ENCODE data around the gene PHF2. TPM values are rescaled to one million over a fixed set of nuclear protein-coding genes. Genes with fewer than 3 reads are reported as not detected.

The PHF2 gene
- total RNA-seq, 1 experiment from 2014 or later, result 17.4 TPM

DNA sequence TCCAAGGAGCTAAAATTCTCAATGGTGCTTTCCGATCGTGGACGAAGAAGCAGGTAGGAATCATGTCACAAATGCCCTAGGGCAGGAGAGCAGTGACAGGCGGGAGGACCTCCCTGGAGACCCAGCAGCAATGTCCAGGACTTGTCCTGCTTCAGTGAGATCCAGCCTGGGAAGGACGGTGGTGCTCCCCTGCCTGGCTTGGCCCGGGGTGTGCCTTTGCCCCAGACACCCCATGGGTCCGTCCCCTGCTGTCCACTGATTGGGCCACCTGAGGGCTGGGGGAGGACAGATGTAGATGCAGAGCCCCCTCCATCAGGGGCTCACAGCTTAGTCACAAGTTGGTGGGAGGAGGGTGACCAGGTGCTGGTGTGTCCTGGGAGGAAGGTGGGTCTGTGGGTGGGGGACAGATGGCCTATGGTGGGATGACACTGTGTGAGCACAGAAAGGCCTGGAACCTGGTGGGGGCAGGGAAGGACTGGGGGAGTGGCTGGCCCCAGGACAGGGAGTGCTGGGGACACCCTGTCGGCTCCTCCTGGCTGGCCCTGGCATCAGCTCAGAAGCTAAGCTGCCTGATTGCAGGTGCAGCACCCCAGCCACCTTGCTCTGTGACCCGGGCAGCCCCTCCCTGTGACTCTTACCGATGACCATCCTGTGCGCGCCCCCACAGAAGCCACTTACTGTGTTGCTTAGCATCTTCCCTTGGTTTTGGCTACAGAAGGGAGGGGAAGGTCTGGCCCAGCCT, 82.0 kb downstream of the PHF2 start:
- no peak overlapping the region for H3T11ph ChIP-seq (ENCODE audit: low read length)
- no peak for DNase-seq
- no peaks in the 10 kb centered on the region for H3K4me1 Mint-ChIP-seq

More for the DNA sequence above, 82.0 kb downstream of the PHF2 start:
- H2BK12ac ChIP-seq (ENCODE audit: insufficient read length, low read depth, low read length), result no peak overlapping the region
- no peak overlapping the region for H3K18ac ChIP-seq (ENCODE audit: insufficient read length, low read depth, low read length)
- no peak overlapping the region for H3K4ac ChIP-seq (ENCODE audit: low read depth, low read length)
- TF ChIP-seq, protein P1, sequence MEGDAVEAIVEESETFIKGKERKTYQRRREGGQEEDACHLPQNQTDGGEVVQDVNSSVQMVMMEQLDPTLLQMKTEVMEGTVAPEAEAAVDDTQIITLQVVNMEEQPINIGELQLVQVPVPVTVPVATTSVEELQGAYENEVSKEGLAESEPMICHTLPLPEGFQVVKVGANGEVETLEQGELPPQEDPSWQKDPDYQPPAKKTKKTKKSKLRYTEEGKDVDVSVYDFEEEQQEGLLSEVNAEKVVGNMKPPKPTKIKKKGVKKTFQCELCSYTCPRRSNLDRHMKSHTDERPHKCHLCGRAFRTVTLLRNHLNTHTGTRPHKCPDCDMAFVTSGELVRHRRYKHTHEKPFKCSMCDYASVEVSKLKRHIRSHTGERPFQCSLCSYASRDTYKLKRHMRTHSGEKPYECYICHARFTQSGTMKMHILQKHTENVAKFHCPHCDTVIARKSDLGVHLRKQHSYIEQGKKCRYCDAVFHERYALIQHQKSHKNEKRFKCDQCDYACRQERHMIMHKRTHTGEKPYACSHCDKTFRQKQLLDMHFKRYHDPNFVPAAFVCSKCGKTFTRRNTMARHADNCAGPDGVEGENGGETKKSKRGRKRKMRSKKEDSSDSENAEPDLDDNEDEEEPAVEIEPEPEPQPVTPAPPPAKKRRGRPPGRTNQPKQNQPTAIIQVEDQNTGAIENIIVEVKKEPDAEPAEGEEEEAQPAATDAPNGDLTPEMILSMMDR (conservative IDR thresholded peaks at IDR 0.05), result no peak
- H2BK20ac ChIP-seq (ENCODE audit: low read depth, low read length, poor library complexity, severe bottlenecking), result no peak overlapping the region
- no peak overlapping the region for H3K23ac ChIP-seq (ENCODE audit: insufficient read length, low read depth, low read length)
- H3K27ac ChIP-seq (ENCODE audit: insufficient read length, low read depth, low read length), result no peak overlapping the region
- H3K27me3 Mint-ChIP-seq (ENCODE audit: low read depth), result no peaks in the 10 kb centered on the region
- no peak overlapping the region for H3K4me2 ChIP-seq (ENCODE audit: insufficient read depth, insufficient read length, low read length)
- H2BK120ac ChIP-seq (ENCODE audit: low read depth, low read length, poor library complexity, severe bottlenecking), result no peak overlapping the region
- no peak overlapping the region for H2AK5ac ChIP-seq (ENCODE audit: insufficient read length, low read length)
- H3K9me3 Mint-ChIP-seq, result no peaks in the 10 kb centered on the region
- H3K79me1 ChIP-seq (ENCODE audit: insufficient read depth, low read depth, low read length, poor library complexity, severe bottlenecking), result no peaks in the 10 kb centered on the region
- no peak overlapping the region for H3K14ac ChIP-seq (ENCODE audit: insufficient read depth, low read length)
- H3K4me1 ChIP-seq (ENCODE audit: insufficient read depth, low read length), result no peaks in the 10 kb centered on the region
- H2BK5ac ChIP-seq (ENCODE audit: insufficient read length, low read length), result no peak overlapping the region
- no peaks in the 10 kb centered on the region for H3K27me3 ChIP-seq (ENCODE audit: insufficient read depth, low read length)
- no peaks in the 10 kb centered on the region for H3K79me2 ChIP-seq (ENCODE audit: insufficient read depth, low read length)
- WGBS (ENCODE audit: extremely low coverage, insufficient read length, low lambda C conversion rate), result no CpG with 5 or more reads among the region's 12 CpGs
- no peak overlapping the region for H2BK15ac ChIP-seq (ENCODE audit: low read depth, low read length)
- peak overlapping the region in 1 of 3 experiments; percentile 96; a peak in 2 of 7 replicates for H3K27ac Mint-ChIP-seq
- no peak overlapping the region for H3K4me3 Mint-ChIP-seq
- no peak overlapping the region for H4K5ac ChIP-seq (ENCODE audit: insufficient read length, low read depth, low read length)
- H3K23me2 ChIP-seq (ENCODE audit: insufficient read length, low read depth, low read length, poor library complexity, severe bottlenecking), result no peaks in the 10 kb centered on the region
- no peaks in the 10 kb centered on the region for H4K20me1 ChIP-seq (ENCODE audit: control insufficient read depth, insufficient read depth, insufficient read length)
- H2AFZ ChIP-seq (ENCODE audit: low read length), result no peak overlapping the region
- no peaks in the 10 kb centered on the region for H3K9me3 ChIP-seq (ENCODE audit: control insufficient read depth, low read depth, low read length)
- H3K9ac ChIP-seq (ENCODE audit: extremely low read depth, insufficient read length, low read length), result no peak overlapping the region
- H4K91ac ChIP-seq (ENCODE audit: insufficient read length, low read depth, low read length), result no peak overlapping the region
- peaks cover 6 to 19% (median 9%) of the 10 kb centered on the region in 3 experiments; a peak in 5 of 7 replicates for H3K36me3 Mint-ChIP-seq (ENCODE audit: insufficient read depth in 1 of 3, low read depth in 3 of 3)
- H3K56ac ChIP-seq (ENCODE audit: insufficient read length, low read depth, low read length), result no peak overlapping the region
- H4K8ac ChIP-seq (replicated peaks; ENCODE audit: insufficient read length, low read depth, low read length), result no peak overlapping the region

Data from H9 (cell line).